Fibroblast of villous mesenchyme (primary cell): ENCODE results near the gene LMAN2. TPM values are rescaled to one million over a fixed set of nuclear protein-coding genes. Genes with fewer than 3 reads are reported as not detected.

Experiments used
- DNase-seq: peaks from one replicate; pipeline ENCODE4 v3.0.0-alpha.2; 2010; ENCODE audit warnings: low read depth
- H3K4me3 ChIP-seq: 2 replicates; pipeline ENCODE4 v1.5.1; 2011; ENCODE audit warnings: low read depth, mild to moderate bottlenecking, low read length
- total RNA-seq: library from RNA; depleted of rRNA; stranded (reverse); fragments of >200 nt; gene quantifications from 2 replicates; pipeline ENCODE4 v1.2.3, GENCODE V29; 2012
- TF ChIP-seq, protein P1 (sequence below): IDR thresholded peaks from 2 replicates; pipeline ENCODE4 v1.5.1; 2012; ENCODE audit warnings: low read depth, mild to moderate bottlenecking, low read length; ENCODE audit not compliant: insufficient read depth

Gene LMAN2
- total RNA-seq, 1 donor: 284 TPM

DNA sequence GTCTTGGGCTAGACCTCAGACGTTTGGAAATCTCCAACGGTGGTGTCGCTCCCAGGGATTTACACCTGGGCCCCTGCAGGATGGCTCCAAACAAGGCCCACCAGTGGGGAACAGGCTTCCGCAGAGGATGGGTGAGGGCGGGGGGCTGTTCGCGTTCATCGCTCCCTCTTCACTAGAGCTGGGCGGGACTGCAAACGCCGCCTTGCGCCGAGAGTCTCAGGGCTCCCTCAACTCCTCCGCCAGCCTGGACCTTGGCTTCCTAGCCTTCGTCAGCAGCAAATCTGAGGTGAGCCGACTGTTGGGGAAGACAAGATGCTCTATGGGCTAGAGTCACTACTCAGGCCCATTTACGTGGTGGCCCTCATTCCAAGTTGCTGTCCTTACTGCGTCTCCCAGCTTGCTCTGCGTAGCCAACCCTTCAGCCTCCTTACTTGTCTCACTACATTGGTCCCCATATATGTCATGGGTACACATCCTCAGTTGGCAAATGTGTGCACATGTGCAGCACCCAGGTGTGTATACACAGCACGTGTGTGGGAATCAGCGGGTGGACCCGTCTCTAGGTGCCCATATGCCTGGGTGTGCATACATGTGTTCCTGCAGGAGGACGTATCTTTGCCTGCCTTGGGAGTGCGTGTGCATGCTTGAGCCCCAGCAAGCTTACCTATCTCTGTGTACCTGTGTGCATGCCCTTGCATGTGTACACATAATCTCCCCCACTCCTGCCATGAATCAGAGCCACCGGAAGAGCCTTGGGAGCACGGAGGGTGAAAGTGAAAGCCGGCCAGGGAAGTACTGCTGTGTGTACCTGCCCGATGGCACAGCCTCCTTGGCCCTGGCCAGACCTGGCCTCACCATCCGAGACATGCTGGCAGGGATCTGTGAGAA, 16.8 kb upstream of the LMAN2 start:
- H3K4me3 ChIP-seq: no peak overlapping the region
- TF ChIP-seq, protein P1, sequence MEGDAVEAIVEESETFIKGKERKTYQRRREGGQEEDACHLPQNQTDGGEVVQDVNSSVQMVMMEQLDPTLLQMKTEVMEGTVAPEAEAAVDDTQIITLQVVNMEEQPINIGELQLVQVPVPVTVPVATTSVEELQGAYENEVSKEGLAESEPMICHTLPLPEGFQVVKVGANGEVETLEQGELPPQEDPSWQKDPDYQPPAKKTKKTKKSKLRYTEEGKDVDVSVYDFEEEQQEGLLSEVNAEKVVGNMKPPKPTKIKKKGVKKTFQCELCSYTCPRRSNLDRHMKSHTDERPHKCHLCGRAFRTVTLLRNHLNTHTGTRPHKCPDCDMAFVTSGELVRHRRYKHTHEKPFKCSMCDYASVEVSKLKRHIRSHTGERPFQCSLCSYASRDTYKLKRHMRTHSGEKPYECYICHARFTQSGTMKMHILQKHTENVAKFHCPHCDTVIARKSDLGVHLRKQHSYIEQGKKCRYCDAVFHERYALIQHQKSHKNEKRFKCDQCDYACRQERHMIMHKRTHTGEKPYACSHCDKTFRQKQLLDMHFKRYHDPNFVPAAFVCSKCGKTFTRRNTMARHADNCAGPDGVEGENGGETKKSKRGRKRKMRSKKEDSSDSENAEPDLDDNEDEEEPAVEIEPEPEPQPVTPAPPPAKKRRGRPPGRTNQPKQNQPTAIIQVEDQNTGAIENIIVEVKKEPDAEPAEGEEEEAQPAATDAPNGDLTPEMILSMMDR: no peak
- no peak for DNase-seq

DNA sequence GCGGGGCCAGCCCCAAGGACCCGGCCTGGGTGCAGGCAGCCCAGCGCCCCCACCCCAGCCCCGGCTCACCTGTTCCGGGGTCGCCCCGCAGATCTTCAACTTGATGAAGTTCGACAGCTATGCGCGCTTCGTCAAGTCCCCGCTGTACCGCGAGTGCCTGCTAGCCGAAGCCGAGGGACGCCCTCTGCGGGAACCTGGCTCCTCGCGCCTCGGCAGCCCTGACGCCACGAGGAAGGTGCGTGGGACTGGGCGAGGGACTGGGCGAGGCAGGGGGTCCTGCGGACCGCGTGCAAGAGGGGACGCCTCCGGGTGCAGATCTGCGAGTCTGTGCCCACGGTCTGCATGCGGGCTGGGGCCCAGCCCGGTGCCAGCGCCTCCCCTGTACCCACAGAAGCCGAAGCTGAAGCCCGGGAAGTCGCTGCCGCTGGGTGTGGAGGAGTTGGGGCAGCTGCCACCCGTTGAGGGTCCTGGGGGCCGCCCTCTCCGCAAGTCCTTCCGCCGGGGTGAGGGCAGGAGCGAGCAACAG, 15.9 kb upstream of the LMAN2 start:
- TF ChIP-seq, protein P1: no peak
- H3K4me3 ChIP-seq: peak overlapping the region; percentile 58
- DNase-seq: no peak

DNA sequence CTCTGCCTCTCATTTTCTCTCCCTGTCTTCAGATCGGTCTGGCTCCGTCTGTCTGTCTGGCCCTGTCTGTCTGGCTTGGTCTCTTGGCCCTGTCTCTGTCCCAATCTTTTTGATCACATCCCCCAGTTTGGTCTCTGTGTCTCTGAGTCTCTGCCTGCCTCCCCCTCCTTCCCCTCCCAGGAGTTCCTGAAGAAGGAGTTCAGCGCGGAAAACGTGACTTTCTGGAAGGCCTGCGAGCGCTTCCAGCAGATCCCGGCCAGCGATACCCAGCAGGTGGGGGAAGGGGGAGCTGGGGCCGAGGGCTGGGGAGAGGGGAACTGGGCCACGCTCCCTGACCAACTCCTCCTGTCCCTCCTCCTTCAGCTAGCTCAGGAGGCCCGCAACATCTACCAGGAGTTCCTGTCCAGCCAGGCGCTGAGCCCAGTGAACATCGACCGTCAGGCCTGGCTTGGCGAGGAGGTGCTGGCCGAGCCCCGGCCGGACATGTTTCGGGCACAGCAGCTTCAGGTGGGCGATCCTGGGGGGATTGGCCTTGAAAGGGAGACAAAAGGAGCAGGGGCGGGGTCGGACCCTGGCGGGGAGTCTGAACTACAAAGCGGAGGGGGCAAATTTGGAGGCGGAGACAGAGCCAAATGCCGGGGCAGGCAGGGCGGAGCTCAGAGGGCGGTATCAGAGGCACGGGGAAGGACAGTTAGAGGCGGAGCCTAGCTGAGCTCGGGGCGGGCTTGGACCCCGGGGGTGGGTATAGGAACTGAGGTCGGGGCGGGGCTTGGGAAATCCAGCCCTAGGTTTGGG, 15.3 kb upstream of the LMAN2 start:
- peak overlapping the region; percentile 58 for H3K4me3 ChIP-seq
- DNase-seq: peak; percentile 77
- TF ChIP-seq, protein P1: no peak

- H3K4me3 ChIP-seq: no peak overlapping the region
Measured at GRCh38 chr5:177365845-177366527, 14.5 kb upstream of the LMAN2 start.

GRCh38 chr5:177364159-177364962, 12.9 kb upstream of the LMAN2 start:
- no peak overlapping the region for H3K4me3 ChIP-seq
- TF ChIP-seq, protein P1: no peak
- no peak for DNase-seq

More at GRCh38 chr5:177365845-177366527, 14.5 kb upstream of the LMAN2 start:
- TF ChIP-seq, protein P1: no peak
- no peak for DNase-seq

- TF ChIP-seq, protein P1: no peak
Measured at GRCh38 chr5:177363565-177363964, 12.1 kb upstream of the LMAN2 start.

More at GRCh38 chr5:177363565-177363964, 12.1 kb upstream of the LMAN2 start:
- DNase-seq: no peak
- peak overlapping the region; percentile 57 for H3K4me3 ChIP-seq
